Right lobe of liver (tissue), 4 donors: ENCODE data around the gene SLC39A5.

ENCODE experiments used
- CTCF ChIP-seq, 4 donors: fragments of 200-600 bp in 3 of 4; fragments of 450-650 bp in 1 of 4; IDR thresholded peaks; one replicate each; pipeline versions ENCODE4 v1.5.1 to v1.8.0; 2016 to 2022; ENCODE audit warnings: antibody characterized with exemption in 4 of 4, mild to moderate bottlenecking in 2 of 4
- POLR2A ChIP-seq: fragments of 450-650 bp; IDR thresholded peaks from one replicate; pipeline ENCODE4 v1.6.1; 2017; ENCODE audit warnings: antibody characterized with exemption, mild to moderate bottlenecking
- donor health status: DM: no; HTN: no; CAD: no.
- donor health status: DM: no; HTN: no; CAD: no.
- donor health status: DM: no; HTN: yes; CAD: no.

GRCh38 chr12:56243731-56244181 lies 13.9 kb downstream of the SLC39A5 start:
- TF ChIP-seq POLR2A (no peak), CTCF (IDR thresholded peaks at IDR 0.05) (no peak)
